ENCODE data around the gene IFT88. TPM values are rescaled to one million over a fixed set of nuclear protein-coding genes. Genes with fewer than 3 reads are reported as not detected.

IFT88 gene
- total and polyA plus RNA-seq, 2 of the 8 experiments (the other 6 are each of a cell fraction or from before 2014, with no cell fraction given), result 1.7 to 5.8 TPM

DNA sequence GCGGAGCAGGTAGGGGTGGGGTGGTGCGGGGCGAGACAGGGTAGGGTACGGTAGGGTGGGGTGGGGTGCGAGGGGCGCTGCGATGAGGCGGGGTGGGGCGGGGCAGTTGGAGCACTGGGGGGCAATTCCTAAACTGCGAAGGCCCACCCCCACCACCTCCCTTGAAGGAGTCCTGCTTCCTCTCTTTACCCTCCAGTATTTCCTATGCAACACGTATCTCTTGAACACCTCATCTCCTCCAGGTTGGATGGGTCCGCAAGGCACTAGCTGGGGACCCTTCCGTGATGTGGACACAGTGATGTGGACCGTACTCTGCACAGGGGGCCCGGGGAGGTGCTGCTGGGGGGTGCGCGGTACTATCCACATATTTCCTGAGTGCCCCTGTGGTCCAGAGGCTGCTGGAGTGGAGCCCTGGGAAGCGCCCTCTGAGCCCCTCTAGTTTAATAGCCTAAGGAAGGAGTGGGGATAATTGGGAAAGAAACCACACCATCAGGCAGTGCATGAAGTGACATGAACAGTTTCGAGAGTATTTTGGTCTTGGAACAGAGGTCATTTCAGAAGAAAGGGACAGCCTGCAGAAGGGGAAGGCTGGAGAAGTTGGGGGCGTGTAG lies 137.6 kb downstream of the IFT88 start (continued):
- TF ChIP-seq SUZ12 (IDR thresholded peaks at IDR 0.05; ENCODE audit: low read length) (no peak), CEBPB (IDR thresholded peaks at IDR 0.05; ENCODE audit: low read depth, low read length) (no peak), CBX8 (IDR thresholded peaks at IDR 0.05; ENCODE audit: borderline replicate concordance, low read depth, low read length) (no peak), POLR2A (IDR thresholded peaks at IDR 0.05; ENCODE audit: control extremely low read depth in 1 of 2, low read depth in 2 of 2, low read length in 2 of 2) (no peak), KDM1A (IDR thresholded peaks at IDR 0.05; ENCODE audit: borderline replicate concordance, low read length) (no peak)

All from H1 (cell line).